Tibial artery (tissue), 4 donors: ENCODE data around the gene RECK.

Source experiments
- DNase-seq, 2 donors: peaks; one replicate each; pipeline ENCODE4 v3.0.0-alpha.2; 2019
- H3K27ac ChIP-seq, 2 donors: fragments of 200-600 bp; sonication (generic) in 1 of 2; 1 replicate in 1 of 2; 2 replicates in 1 of 2; pipeline ENCODE4 v1.5.1; 2018 to 2019; ENCODE audit warnings: mild to moderate bottlenecking in 1 of 2
- H3K27me3 ChIP-seq, 2 donors: fragments of 200-600 bp; sonication (generic) in 1 of 2; one replicate each; pipeline versions ENCODE4 v1.5.1 to v1.6.0; 2016 to 2019
- H3K36me3 ChIP-seq, 3 donors: fragments of 200-600 bp; sonication (generic) in 2 of 3; one replicate each; pipeline ENCODE4 v1.5.1; 2016 to 2019; ENCODE audit warnings: mild to moderate bottlenecking in 2 of 3
- H3K4me1 ChIP-seq, 4 donors: fragments of 200-600 bp; sonication (generic) in 2 of 4; 1 replicate in 3 of 4; 2 replicates in 1 of 4; pipeline ENCODE4 v1.5.1; 2016 to 2019
- H3K4me3 ChIP-seq, 2 donors: fragments of 200-600 bp; sonication (generic) in 1 of 2; 1 replicate in 1 of 2; 2 replicates in 1 of 2; pipeline ENCODE4 v1.5.1; 2018 to 2019; ENCODE audit warnings: mild to moderate bottlenecking in 2 of 2
- H3K9me3 ChIP-seq, 3 donors: fragments of 200-600 bp; sonication (generic) in 1 of 3; one replicate each; pipeline ENCODE4 v1.5.1; 2016 to 2019
- intact Hi-C: fragments of 100-400 bp; cut with DNase I; formaldehyde crosslinking; loops from one replicate; pipeline ENCODE4 v1.15.0; 2023; ENCODE audit warnings: low total_unique reads
- TF ChIP-seq, protein P1 (sequence below), 2 experiments: fragments of 200-600 bp in 1 of 2; fragments of 450-650 bp in 1 of 2; IDR thresholded peaks; one replicate each; pipeline ENCODE4 v1.5.1; 2017 to 2019; ENCODE audit warnings: antibody characterized with exemption in 2 of 2, mild to moderate bottlenecking in 1 of 2, moderate library complexity in 1 of 2

RECK gene

DNA sequence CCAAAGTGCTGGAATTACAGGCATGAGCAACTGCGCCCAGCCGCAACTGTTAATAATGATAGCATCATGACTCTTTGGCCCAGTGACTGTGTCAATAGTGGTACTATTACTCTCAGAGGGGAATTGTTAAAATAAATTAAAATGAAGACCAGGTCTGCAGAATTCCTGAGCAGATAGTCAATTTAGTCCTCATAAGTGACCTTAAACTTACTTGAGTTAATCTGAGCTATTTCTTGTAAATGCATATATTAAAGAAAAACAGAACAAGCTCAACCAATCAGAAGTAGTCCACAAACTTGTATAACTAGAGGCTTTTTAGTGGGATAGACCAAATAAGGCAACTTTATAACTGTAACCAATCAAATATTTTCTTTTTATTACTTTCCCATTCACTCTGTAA, 1.7 kb upstream of the RECK start:
- Histone ChIP-seq H3K4me3 (no peak overlapping the region), H3K27ac (no peak overlapping the region), H3K4me1 (peaks cover 0 to 37% (median 21%) of the 10 kb centered on the region in 4 donors), H3K9me3 (no peaks in the 10 kb centered on the region), H3K36me3 (no peaks in the 10 kb centered on the region), H3K27me3 (no peaks in the 10 kb centered on the region)
- DNase-seq, result no peak
- intact Hi-C loops, result loop anchor here (10.0 kb wide), 1 partner anchor 130 kb away; the partner anchor contains the start of gene CCIN
- TF ChIP-seq, protein P1, sequence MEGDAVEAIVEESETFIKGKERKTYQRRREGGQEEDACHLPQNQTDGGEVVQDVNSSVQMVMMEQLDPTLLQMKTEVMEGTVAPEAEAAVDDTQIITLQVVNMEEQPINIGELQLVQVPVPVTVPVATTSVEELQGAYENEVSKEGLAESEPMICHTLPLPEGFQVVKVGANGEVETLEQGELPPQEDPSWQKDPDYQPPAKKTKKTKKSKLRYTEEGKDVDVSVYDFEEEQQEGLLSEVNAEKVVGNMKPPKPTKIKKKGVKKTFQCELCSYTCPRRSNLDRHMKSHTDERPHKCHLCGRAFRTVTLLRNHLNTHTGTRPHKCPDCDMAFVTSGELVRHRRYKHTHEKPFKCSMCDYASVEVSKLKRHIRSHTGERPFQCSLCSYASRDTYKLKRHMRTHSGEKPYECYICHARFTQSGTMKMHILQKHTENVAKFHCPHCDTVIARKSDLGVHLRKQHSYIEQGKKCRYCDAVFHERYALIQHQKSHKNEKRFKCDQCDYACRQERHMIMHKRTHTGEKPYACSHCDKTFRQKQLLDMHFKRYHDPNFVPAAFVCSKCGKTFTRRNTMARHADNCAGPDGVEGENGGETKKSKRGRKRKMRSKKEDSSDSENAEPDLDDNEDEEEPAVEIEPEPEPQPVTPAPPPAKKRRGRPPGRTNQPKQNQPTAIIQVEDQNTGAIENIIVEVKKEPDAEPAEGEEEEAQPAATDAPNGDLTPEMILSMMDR (IDR thresholded peaks at IDR 0.05), result no peak

DNA sequence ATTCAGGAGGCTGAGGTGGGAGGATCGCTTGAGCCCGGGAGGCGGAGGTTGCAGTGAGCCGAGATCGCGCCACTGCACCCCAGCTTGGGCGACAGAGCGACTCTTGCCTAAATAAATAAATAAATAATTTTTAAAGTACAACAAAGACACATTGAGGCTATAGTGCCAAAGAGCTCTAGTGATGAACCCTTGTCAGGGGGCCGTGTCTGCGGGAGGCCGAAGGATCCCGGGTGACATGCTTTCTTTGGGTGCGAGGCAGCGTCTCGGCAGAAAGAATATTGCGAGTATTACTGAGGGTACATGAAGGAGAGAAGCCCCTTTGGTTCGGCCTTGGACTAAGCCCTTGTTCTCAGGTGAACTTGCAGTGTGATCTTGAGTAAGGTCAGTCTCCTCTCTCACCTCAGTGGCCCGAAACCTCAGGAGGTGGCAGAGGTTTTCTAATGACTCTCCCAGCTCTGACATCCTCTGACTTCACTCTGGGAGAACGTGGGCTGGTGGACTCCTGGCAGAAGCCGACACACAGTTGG, 397 bp upstream of the RECK start:
- TF ChIP-seq, protein P1 (IDR thresholded peaks at IDR 0.05), result no peak
- Histone ChIP-seq H3K27ac (peak overlapping the region; percentile 80 to 88), H3K9me3 (no peaks in the 10 kb centered on the region), H3K27me3 (no peaks in the 10 kb centered on the region), H3K36me3 (no peaks in the 10 kb centered on the region), H3K4me1 (peaks cover 0 to 39% (median 18%) of the 10 kb centered on the region in 4 donors), H3K4me3 (peak overlapping the region; percentile 96 to 97)
- no peak for DNase-seq
- intact Hi-C loops, result loop anchor here (10.0 kb wide), 1 partner anchor 128 kb away; the partner anchor contains the start of gene CCIN

DNA sequence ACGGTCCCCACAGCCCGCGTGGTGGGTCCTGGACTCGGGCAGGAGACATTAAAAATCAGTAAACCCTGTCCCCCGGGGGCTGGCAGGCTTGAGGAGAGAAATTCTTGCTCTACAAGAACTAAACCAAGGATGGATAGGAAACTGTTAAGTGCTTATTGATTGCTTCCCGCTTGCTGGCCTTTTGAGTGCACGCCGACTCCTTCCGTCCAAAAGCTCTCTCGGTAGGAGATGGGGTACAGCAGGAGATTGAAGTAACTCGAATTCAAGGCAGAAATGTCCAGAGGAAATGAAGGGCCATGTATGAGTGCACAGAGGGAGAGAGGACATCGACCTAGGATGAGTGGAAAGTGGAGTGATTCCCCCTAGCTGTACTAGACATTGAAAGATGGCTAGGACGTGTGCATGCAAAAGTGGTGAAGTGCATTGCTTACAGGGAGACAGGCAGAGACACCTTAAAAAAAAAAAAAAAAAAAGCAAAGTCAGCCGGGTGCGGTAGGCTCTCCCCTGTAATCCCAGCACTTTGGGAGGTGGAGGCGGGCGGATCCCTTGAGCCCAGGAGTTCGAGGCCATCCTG, 923 bp downstream of the RECK start:
- no peaks in the 10 kb centered on the region for H3K9me3 ChIP-seq

DNA sequence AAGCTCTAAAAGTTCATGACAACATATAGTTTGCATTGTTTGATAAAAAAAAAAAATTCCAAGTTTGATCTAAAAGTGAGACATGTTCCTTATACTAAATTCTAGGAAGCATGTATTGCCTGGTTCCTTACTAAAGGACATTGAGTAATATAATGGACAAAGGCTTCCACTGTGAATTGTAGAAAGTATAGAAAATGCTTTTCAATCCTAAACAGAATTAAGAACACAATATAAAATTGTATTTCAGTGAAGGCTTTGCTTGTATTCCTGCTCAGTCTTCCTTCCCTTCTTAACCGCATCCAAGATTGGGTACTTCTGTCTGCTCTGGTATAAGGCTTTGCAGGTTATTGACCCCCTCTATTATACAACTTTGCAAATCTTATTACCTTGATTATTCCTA, 2.4 kb downstream of the RECK start:
- Histone ChIP-seq H3K9me3 (no peaks in the 10 kb centered on the region), H3K4me3 (no peak overlapping the region), H3K4me1 (peaks cover 0 to 39% (median 18%) of the 10 kb centered on the region in 4 donors), H3K27me3 (no peaks in the 10 kb centered on the region), H3K27ac (no peak overlapping the region), H3K36me3 (no peaks in the 10 kb centered on the region)
- DNase-seq, result no peak
- TF ChIP-seq, protein P1 (IDR thresholded peaks at IDR 0.05), result no peak
- intact Hi-C loops, result loop anchor here (10.0 kb wide), 1 partner anchor 126 kb away; the partner anchor contains the start of gene CCIN

More for the DNA sequence above, 923 bp downstream of the RECK start:
- Histone ChIP-seq H3K27ac (peak overlapping the region; percentile 80 to 88), H3K4me1 (peaks cover 0 to 39% (median 18%) of the 10 kb centered on the region in 4 donors), H3K4me3 (peak overlapping the region; percentile 96 to 97), H3K36me3 (no peaks in the 10 kb centered on the region), H3K27me3 (no peaks in the 10 kb centered on the region)
- intact Hi-C loops, result loop anchor here (10.0 kb wide), 1 partner anchor 127 kb away; the partner anchor contains the start of gene CCIN
- TF ChIP-seq, protein P1 (IDR thresholded peaks at IDR 0.05), result no peak
- no peak for DNase-seq

DNA sequence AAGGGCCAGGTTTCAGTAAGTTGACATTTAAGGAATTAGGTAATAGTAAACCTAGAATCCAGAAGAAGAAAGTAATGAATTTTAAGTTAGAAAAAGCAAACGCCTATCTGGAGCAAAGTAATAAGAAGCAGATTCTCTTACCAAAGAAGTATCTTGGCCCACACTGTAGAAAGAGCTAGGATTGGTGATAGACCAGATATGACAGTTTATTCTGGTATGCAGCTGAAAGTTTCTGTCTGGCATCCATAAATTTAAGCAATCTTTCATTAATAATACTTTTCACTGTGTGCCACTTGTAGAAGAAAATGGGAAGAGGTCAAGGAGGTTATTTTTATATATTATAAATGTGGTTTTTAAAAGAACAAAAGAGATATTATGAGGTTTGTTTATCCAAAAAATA, 3.0 kb downstream of the RECK start:
- H3K36me3 ChIP-seq, result no peaks in the 10 kb centered on the region
- H3K4me3 ChIP-seq, result no peak overlapping the region
- no peaks in the 10 kb centered on the region for H3K27me3 ChIP-seq
- intact Hi-C loops, result loop anchor here (10.0 kb wide), 1 partner anchor 125 kb away; the partner anchor contains the start of gene CCIN
- no peak overlapping the region for H3K27ac ChIP-seq
- TF ChIP-seq, protein P1 (IDR thresholded peaks at IDR 0.05), result no peak
- no peak for DNase-seq
- H3K4me1 ChIP-seq, result peaks cover 0 to 39% (median 18%) of the 10 kb centered on the region in 4 donors
- H3K9me3 ChIP-seq, result no peaks in the 10 kb centered on the region
